SK-N-SH treated with all-trans-retinoic acid at 6 μM for 48 hours (cell line): ENCODE data around the gene ATP1A2.

Source experiments
- ATAC-seq: fragments of 200-7000 bp; cut with Tn5 transposase; 3 replicates; pipeline ENCODE4 v1.9.1; 2020; ENCODE audit warnings: mild to moderate bottlenecking, moderate library complexity
- BACH2 ChIP-seq: fragments of 250-450 bp; sonication (Bioruptor Pico); IDR thresholded peaks from 2 replicates; pipeline ENCODE4 v1.9.0; 2021; ENCODE audit warnings: mild to moderate bottlenecking, borderline replicate concordance
- CREB5 ChIP-seq: fragments of 250-450 bp; sonication (Bioruptor Pico); IDR thresholded peaks from 2 replicates; pipeline ENCODE4 v1.5.1; 2020; ENCODE audit warnings: low read depth, mild to moderate bottlenecking, moderate library complexity
- CSDC2 ChIP-seq: fragments of 250-450 bp; sonication (Bioruptor Pico); IDR thresholded peaks from 2 replicates; pipeline ENCODE4 v1.5.0; 2020; ENCODE audit warnings: mild to moderate bottlenecking, moderate library complexity
- CSRNP3 ChIP-seq: fragments of 250-450 bp; sonication (Bioruptor Pico); IDR thresholded peaks from 2 replicates; pipeline ENCODE4 v1.5.1; 2021; ENCODE audit warnings: mild to moderate bottlenecking, moderate library complexity
- ESRRG ChIP-seq: fragments of 250-450 bp; sonication (Bioruptor Pico); IDR thresholded peaks from 2 replicates; pipeline ENCODE4 v1.6.1; 2021; ENCODE audit warnings: mild to moderate bottlenecking
- GLIS3 ChIP-seq: fragments of 250-450 bp; sonication (Bioruptor Pico); IDR thresholded peaks from 2 replicates; pipeline ENCODE4 v1.5.0; 2020; ENCODE audit warnings: mild to moderate bottlenecking, moderate library complexity
- ISL1 ChIP-seq: fragments of 250-450 bp; sonication (Bioruptor Pico); IDR thresholded peaks from 2 replicates; pipeline ENCODE4 v2.1.2; 2022; ENCODE audit warnings: mild to moderate bottlenecking, moderate library complexity
- OSR1 ChIP-seq: fragments of 250-450 bp; sonication (Bioruptor Pico); IDR thresholded peaks from 2 replicates; pipeline ENCODE4 v1.8.0; 2022; ENCODE audit warnings: moderate library complexity, mild to moderate bottlenecking, inconsistent platforms
- PATZ1 ChIP-seq: fragments of 250-450 bp; sonication (Bioruptor Pico); IDR thresholded peaks from 2 replicates; pipeline ENCODE4 v1.8.0; 2020; ENCODE audit warnings: mild to moderate bottlenecking, moderate library complexity, borderline replicate concordance
- POU6F1 ChIP-seq: fragments of 250-450 bp; sonication (Bioruptor Pico); IDR thresholded peaks from 2 replicates; pipeline ENCODE4 v1.8.0; 2021; ENCODE audit warnings: low read depth, mild to moderate bottlenecking, moderate library complexity, borderline replicate concordance
- PPARA ChIP-seq: fragments of 250-450 bp; sonication (Bioruptor Pico); IDR thresholded peaks from 2 replicates; pipeline ENCODE4 v1.5.0; 2020; ENCODE audit warnings: mild to moderate bottlenecking, borderline replicate concordance
- RARB ChIP-seq: fragments of 250-450 bp; sonication (Bioruptor Pico); IDR thresholded peaks from 2 replicates; pipeline ENCODE4 v1.8.0; 2021; ENCODE audit warnings: mild to moderate bottlenecking, moderate library complexity
- SNAI2 ChIP-seq: fragments of 250-450 bp; sonication (Bioruptor Pico); IDR thresholded peaks from 2 replicates; pipeline ENCODE4 v1.5.0; 2020; ENCODE audit warnings: mild to moderate bottlenecking, moderate library complexity
- TCF4 ChIP-seq: fragments of 250-450 bp; sonication (Bioruptor Pico); IDR thresholded peaks from 2 replicates; pipeline ENCODE4 v1.8.0; 2021; ENCODE audit warnings: mild to moderate bottlenecking, moderate library complexity, borderline replicate concordance
- TOX ChIP-seq: fragments of 250-450 bp; sonication (Bioruptor Pico); IDR thresholded peaks from 2 replicates; pipeline ENCODE4 v1.8.0; 2021; ENCODE audit warnings: mild to moderate bottlenecking, moderate library complexity, borderline replicate concordance
- TSHZ2 ChIP-seq: fragments of 250-450 bp; sonication (Bioruptor Pico); IDR thresholded peaks from 2 replicates; pipeline ENCODE4 v1.5.0; 2020; ENCODE audit warnings: mild to moderate bottlenecking, moderate library complexity
- ZC3H10 ChIP-seq: fragments of 250-450 bp; sonication (Bioruptor Pico); IDR thresholded peaks from 2 replicates; pipeline ENCODE4 v1.5.1; 2021; ENCODE audit warnings: mild to moderate bottlenecking, moderate library complexity
- ZFP3 ChIP-seq: fragments of 250-450 bp; sonication (Bioruptor Pico); IDR thresholded peaks from 2 replicates; pipeline ENCODE4 v1.5.0; 2020; ENCODE audit warnings: mild to moderate bottlenecking, moderate library complexity
- ZFP30 ChIP-seq: fragments of 450-650 bp; formaldehyde crosslinking; IDR thresholded peaks from 2 replicates; pipeline ENCODE4 v1.5.0; 2022; ENCODE audit warnings: mild to moderate bottlenecking, moderate library complexity
- ZNF565 ChIP-seq: fragments of 450-650 bp; formaldehyde crosslinking; conservative IDR thresholded peaks from 2 replicates; pipeline ENCODE4 v1.5.0; 2020; ENCODE audit warnings: low read depth, mild to moderate bottlenecking, moderate library complexity
- ZNF70 ChIP-seq: fragments of 450-650 bp; formaldehyde crosslinking; IDR thresholded peaks from 2 replicates; pipeline ENCODE4 v1.5.0; 2020; ENCODE audit warnings: mild to moderate bottlenecking, moderate library complexity
- ZNF8 ChIP-seq: fragments of 450-650 bp; formaldehyde crosslinking; IDR thresholded peaks from 2 replicates; pipeline ENCODE4 v1.5.0; 2020; ENCODE audit warnings: mild to moderate bottlenecking, moderate library complexity

Gene ATP1A2

GRCh38 chr1:160186729-160187128, 71.2 kb downstream of the ATP1A2 start (continued):
- TF ChIP-seq PATZ1 (CRISPR knock-in tag): no peak

- no peak for ATAC-seq
Measured at GRCh38 chr1:160187407-160187806, 71.8 kb downstream of the ATP1A2 start.

GRCh38 chr1:160188341-160188740, 72.8 kb downstream of the ATP1A2 start:
- TF ChIP-seq SNAI2 (CRISPR knock-in tag) (no peak), TSHZ2 (CRISPR knock-in tag) (no peak), ZC3H10 (CRISPR knock-in tag) (no peak), ZNF565 (CRISPR knock-in tag) (no peak), TCF4 (CRISPR knock-in tag) (no peak), ESRRG (CRISPR knock-in tag) (no peak), ZNF70 (CRISPR knock-in tag) (no peak), ZNF8 (CRISPR knock-in tag) (no peak), ISL1 (no peak), CREB5 (CRISPR knock-in tag) (no peak), ZFP30 (CRISPR knock-in tag) (no peak), TOX (CRISPR knock-in tag) (no peak), BACH2 (CRISPR knock-in tag) (no peak), PPARA (CRISPR knock-in tag) (no peak), ZFP3 (CRISPR knock-in tag) (no peak), POU6F1 (CRISPR knock-in tag) (no peak), CSRNP3 (CRISPR knock-in tag) (no peak), GLIS3 (CRISPR knock-in tag) (no peak), CSDC2 (CRISPR knock-in tag) (no peak)
- ATAC-seq: no peak

More at GRCh38 chr1:160187407-160187806, 71.8 kb downstream of the ATP1A2 start:
- no peak for TF ChIP-seq ZNF565 (CRISPR knock-in tag)
- TF ChIP-seq ZNF8 (CRISPR knock-in tag): no peak
- TF ChIP-seq TOX (CRISPR knock-in tag): no peak
- TF ChIP-seq OSR1 (CRISPR knock-in tag): no peak
- TF ChIP-seq ZNF70 (CRISPR knock-in tag): no peak
- TF ChIP-seq BACH2 (CRISPR knock-in tag): no peak
- no peak for TF ChIP-seq CREB5 (CRISPR knock-in tag)
- no peak for TF ChIP-seq ESRRG (CRISPR knock-in tag)
- TF ChIP-seq ZFP3 (CRISPR knock-in tag): no peak
- no peak for TF ChIP-seq RARB
- no peak for TF ChIP-seq SNAI2 (CRISPR knock-in tag)
